Choroid plexus epithelial cell (primary cell): Measurements from ENCODE around the gene EVA1B.

Experiments
- DNase-seq: peaks from one replicate; pipeline ENCODE4 v3.0.0-alpha.2; 2010; ENCODE audit warnings: low read depth
- H3K4me3 ChIP-seq: 2 replicates; pipeline ENCODE4 v1.5.1; 2011; ENCODE audit warnings: low read depth, mild to moderate bottlenecking, control low read depth, low read length, moderate library complexity
- TF ChIP-seq, protein P1 (sequence below): conservative IDR thresholded peaks from 2 replicates; pipeline ENCODE4 v1.5.1; 2011; ENCODE audit warnings: low read depth, mild to moderate bottlenecking, control low read depth, inconsistent platforms, low read length, moderate library complexity

The EVA1B gene

DNA sequence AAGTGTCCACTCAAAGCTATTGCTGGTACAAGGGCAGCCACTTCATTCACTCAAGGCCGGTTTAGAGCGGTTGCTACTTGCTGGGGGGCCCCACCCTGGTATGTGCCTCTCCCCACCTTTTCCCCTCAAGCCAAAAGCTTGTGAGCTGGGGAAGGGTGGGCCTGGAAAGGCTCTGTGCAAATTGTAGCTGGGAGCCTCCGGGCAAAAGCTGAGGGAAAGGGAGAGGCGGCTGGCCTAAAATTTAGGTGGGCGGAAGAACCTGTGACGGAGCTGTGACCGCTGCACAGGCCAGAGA is 17.6 kb downstream of the EVA1B start:
- no peak overlapping the region for H3K4me3 ChIP-seq
- TF ChIP-seq, protein P1, sequence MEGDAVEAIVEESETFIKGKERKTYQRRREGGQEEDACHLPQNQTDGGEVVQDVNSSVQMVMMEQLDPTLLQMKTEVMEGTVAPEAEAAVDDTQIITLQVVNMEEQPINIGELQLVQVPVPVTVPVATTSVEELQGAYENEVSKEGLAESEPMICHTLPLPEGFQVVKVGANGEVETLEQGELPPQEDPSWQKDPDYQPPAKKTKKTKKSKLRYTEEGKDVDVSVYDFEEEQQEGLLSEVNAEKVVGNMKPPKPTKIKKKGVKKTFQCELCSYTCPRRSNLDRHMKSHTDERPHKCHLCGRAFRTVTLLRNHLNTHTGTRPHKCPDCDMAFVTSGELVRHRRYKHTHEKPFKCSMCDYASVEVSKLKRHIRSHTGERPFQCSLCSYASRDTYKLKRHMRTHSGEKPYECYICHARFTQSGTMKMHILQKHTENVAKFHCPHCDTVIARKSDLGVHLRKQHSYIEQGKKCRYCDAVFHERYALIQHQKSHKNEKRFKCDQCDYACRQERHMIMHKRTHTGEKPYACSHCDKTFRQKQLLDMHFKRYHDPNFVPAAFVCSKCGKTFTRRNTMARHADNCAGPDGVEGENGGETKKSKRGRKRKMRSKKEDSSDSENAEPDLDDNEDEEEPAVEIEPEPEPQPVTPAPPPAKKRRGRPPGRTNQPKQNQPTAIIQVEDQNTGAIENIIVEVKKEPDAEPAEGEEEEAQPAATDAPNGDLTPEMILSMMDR: no peak
- no peak for DNase-seq

DNA sequence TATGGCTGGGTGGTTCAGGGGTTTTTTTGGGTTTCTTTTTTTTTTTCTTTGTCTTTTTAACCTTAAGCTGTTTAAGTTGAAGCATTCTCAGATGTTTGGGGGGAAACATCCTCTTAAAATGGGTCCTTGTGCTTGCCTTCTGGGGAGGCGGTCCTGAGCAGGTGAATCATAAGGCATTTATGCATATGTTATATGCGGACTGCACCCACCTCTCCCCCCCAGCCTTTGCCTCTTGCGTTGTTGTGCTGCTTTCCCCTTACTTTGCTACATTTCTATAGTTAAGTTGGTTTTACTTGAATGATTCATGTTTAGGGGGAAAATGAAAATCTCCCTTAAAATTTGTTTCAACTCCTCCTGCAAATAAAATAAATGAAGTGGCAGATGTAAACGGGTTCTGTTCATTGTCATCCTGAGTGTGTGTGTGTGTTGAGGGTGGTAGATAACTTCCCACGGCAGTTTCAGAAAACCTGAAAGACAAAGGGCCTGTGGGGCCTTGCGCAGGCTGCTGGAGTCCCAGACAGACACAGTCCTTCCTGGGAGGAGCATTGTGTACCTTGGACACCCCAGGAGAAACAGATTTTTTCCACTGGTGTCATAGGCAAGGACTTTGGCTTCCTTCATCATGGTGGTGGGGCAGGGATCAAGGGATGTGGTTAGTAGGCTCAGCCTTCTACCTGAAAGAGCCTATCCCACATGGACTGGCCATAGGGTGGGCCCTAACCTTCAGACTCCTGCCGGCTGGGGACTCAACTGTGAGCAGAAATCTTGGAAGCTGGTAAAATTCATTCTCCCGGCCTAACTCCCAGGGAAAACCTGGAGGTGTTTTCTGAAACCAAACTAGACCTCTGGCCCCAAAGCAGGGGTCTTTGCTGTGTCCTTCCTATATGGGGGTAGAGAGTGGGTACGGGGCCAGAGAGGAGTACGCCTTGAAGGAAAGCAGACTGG is 18.2 kb downstream of the EVA1B start:
- no peak overlapping the region for H3K4me3 ChIP-seq
- no peak for DNase-seq
- TF ChIP-seq, protein P1: no peak

DNA sequence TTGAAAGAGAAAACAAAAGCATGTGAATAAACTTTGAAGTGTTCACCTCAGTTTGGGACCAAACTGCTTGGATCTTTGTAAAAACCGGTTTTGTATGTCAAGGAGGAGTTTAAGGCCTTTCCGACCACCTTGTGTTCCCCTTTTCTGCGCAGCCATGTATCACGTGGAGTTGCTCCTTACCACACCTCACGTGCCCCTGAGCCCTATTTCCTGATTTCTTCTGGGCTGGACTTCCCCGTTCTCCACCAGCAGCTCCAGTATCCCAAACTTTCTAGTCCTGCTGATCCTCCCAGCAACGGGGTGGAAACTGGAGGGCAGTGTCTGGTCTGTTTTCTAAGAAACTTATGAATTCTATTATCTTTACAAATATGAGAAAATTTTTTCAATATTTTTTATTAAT is 18.9 kb downstream of the EVA1B start:
- TF ChIP-seq, protein P1: no peak
- no peak for DNase-seq
- no peak overlapping the region for H3K4me3 ChIP-seq

DNA sequence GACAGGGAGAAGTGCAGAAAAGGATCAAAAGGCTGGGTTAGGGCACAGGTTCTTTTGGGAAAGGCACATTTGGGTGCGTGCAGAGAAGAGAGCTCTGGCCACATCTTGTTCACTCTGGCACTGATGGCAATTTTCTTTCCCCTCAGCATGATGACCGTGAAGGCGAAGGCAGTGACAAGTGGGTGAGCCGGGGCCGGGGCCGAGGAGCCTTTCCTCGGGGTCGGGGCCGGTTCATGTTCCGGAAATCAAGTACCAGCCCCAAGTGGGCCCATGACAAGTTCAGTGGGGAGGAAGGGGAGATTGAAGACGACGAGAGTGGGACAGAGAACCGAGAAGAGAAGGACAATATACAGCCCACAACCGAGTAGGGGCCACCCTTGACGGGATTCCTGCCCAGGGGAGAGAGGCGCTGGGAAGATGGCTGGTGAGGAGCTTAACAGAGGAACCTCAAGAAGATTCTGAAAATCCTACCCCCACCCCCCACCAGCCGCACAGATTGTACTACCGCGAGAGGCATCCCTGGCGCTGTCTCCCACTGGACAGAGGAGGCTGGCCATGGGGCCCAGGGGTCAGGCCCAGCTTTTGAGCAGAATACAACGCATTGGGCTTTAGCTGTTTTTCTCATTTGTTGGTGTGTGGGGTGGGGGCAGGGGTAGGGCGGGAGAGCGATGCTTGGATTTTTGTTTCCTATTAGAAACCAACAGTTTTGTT is 19.6 kb downstream of the EVA1B start:
- TF ChIP-seq, protein P1: no peak
- no peak for DNase-seq
- no peak overlapping the region for H3K4me3 ChIP-seq

DNA sequence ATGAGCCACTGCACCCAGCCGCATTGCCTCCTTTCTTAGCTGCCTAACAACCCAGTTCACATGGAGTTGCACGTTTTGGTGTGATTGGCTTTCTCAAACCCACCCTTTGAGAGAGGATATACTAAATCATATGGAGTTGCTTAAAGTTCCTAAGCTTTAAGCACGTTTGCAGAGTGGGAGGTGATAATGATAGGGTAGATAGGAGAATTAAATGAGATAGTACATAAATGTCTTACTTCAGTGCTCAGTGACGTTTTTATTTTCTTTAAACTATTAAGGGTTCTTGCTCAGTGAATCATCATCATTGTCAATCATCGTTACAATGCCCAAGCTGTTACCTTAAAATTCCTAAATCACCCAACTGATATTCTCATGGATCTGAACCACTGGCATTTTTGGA is 20.2 kb downstream of the EVA1B start:
- H3K4me3 ChIP-seq: no peak overlapping the region
- no peak for DNase-seq
- TF ChIP-seq, protein P1: no peak

DNA sequence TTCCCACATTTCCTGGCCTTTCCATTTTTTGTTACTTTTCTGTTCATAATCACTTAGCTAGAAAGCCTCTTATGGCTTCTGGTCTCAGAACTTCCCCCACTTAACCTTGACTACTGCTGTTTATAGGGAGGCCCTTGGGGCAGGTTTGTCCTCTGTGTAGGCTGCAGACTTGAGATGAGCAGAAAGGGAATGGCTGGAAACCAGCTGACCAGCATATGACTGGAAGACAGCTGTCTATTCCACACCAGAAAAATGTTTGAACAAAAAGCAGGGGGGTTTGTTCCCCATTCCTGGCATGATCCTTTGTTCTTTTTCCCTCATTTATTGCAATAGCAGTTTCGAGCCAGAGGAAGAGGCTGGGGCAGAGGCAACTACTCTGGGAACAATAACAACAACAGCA is 22.2 kb downstream of the EVA1B start:
- no peak for DNase-seq
- no peak overlapping the region for H3K4me3 ChIP-seq
- TF ChIP-seq, protein P1: no peak

DNA sequence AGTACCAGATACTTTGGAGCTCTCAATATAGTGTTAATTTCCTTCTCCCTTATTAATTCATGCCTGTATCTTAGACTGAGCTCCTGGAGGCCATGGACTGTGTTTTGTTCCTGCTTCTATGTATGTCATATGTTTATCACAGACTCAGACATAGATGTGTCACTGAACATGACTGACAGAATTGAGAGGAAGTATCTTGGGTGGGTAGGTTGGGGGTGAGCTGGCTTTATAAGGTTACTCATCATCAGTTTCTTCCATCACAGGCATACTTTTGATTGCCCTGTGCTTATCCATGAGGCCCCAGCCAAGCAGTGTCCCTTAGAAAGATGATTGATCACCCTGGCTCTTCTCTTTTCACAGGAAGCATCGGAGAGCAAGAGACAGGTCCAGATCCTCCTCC is 22.9 kb downstream of the EVA1B start:
- DNase-seq: no peak
- H3K4me3 ChIP-seq: no peak overlapping the region
- TF ChIP-seq, protein P1: no peak
